ENCODE data around the gene MIGA2. TPM values are rescaled to one million over a fixed set of nuclear protein-coding genes. Genes with fewer than 3 reads are reported as not detected.

The MIGA2 gene
- polyA plus RNA-seq, 4 donors, result 21.3 to 127 (median 61.0) TPM

DNA sequence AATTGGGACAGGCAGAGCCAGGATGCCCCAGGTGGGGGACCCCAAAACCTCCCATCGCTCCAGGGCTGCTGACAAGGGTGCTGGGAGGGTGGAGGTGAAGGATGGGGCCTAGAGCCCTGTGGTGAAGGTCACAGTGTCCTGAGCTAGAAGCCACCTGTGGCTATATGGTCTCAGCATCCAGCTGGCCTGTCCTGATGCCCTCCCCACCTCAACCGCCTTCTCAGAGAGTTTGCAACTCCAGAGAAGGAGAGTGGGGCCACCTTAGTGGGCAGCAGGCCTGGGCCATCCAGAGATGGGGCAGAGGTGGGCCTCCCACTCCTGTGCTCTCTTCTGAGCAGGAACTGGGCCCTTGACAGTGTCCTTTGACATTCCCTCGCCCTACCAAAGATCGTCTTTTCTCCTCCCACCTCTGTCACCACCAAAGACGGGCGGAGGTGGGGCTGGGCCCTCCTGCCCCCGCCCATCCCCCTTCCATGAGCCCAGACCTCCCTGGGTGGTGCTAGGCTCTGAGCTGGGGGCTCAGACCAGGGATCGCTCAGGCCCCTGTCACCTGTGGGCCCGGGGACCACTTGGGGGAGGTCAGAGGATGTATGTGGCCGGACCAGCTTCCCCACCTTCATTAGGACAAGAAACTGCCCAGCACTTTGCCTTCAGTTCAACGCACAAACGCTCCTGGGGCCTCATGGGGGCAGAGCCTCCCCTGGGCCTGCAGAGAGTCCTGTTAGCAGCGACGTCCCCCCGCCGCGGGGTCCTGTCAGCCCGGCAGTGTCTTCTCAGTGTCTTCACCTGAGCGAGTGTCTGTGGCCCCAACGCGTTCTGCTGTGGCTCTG is 34.5 kb downstream of the MIGA2 start:
- DNase-seq, result no peak
- H3K36me3 ChIP-seq (ENCODE audit: control insufficient read depth in 3 of 3, insufficient read depth in 2 of 3, low read depth in 1 of 3, low read length in 3 of 3), result peaks cover 0 to 56% (median 12%) of the 10 kb centered on the region in 3 donors
- H3K4me1 ChIP-seq (ENCODE audit: control insufficient read depth in 3 of 3, insufficient read depth in 2 of 3, low read depth in 1 of 3, low read length in 2 of 3), result peaks cover 11 to 37% (median 19%) of the 10 kb centered on the region in 3 donors
- peak overlapping the region in 1 of 3 donors; percentile 92 for H3K27ac ChIP-seq (ENCODE audit: low read depth in 1 of 3, low read length in 2 of 3)
- no peak for FAIRE-seq
- no peak overlapping the region for H3K4me3 ChIP-seq (ENCODE audit: low read depth in 1 of 3, low read length in 3 of 3)
- no peaks in the 10 kb centered on the region for H3K27me3 ChIP-seq (ENCODE audit: control insufficient read depth in 3 of 3, insufficient read depth in 3 of 3, low read length in 3 of 3)
- H3K9me3 ChIP-seq (ENCODE audit: control insufficient read depth in 2 of 2, insufficient read depth in 1 of 2, low read depth in 1 of 2, low read length in 1 of 2), result peaks cover 0 to 5% of the 10 kb centered on the region in 2 donors
- WGBS, 3 donors, result 78 to 87% (median 85%) methylated on average over 21 of the region's 21 CpGs

DNA sequence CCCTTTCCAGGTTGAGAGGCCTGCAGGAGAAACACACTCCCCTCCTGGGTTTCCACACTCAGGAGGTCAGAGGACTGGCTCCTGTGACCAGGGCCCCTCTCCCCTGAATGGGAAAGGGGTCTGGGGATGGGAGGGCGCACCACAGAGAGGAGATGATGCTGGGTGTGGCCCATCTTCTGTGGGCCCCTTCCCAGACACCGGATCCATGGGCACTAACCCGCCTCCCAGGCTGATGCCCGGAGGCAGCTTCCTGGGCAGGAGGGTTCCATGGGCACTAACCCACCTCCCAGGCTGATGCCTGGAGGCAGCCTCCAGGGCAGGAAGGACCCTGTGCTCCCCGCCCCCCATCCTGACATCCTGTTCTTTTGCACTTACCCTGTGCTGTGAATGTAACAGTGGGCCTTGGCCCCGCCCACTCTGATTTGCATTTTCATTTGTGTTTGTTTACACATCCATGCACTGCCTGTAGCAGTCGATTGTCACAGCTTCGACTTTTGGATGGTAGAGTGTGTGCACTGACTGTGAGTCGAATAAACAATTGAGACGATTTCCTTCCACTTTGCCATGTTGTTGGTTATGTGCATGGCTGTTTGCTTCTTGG is 35.2 kb downstream of the MIGA2 start:
- 57 to 68% (median 64%) methylated on average over 10 of the region's 10 CpGs for WGBS, 3 donors
- peak in 1 of 2 donors; percentile 32 for DNase-seq
- Histone ChIP-seq H3K4me3 (ENCODE audit: low read depth in 1 of 3, low read length in 3 of 3) (no peak overlapping the region), H3K27ac (ENCODE audit: low read depth in 1 of 3, low read length in 2 of 3) (no peak overlapping the region), H3K36me3 (ENCODE audit: control insufficient read depth in 3 of 3, insufficient read depth in 2 of 3, low read depth in 1 of 3, low read length in 3 of 3) (peaks cover 0 to 53% (median 10%) of the 10 kb centered on the region in 3 donors), H3K4me1 (ENCODE audit: control insufficient read depth in 3 of 3, insufficient read depth in 2 of 3, low read depth in 1 of 3, low read length in 2 of 3) (peaks cover 11 to 43% (median 24%) of the 10 kb centered on the region in 3 donors), H3K9me3 (ENCODE audit: control insufficient read depth in 2 of 2, insufficient read depth in 1 of 2, low read depth in 1 of 2, low read length in 1 of 2) (peaks cover 0 to 5% of the 10 kb centered on the region in 2 donors), H3K27me3 (ENCODE audit: control insufficient read depth in 3 of 3, insufficient read depth in 3 of 3, low read length in 3 of 3) (no peaks in the 10 kb centered on the region)
- no peak for FAIRE-seq

DNA sequence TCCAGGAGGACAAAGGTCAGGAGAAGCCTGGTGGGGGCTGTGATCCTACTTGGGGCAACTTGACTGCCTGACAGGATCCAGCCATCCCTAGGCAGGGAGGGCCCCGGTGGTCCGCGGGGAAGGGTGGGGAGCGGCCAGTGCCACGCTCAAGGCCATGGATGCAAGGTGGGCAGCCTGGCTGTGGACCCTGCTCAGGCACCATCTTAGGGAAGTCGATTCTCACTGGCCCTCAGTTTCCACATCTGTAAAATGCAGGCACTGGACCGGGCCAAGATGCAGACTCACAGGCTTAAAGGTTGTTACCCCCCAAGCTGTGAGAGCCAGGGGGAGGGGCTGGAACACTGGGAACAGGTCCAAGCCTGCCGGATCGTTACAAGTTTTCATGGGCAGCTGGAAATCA is 35.7 kb downstream of the MIGA2 start:
- DNase-seq, result no peak
- FAIRE-seq, result no peak
- Histone ChIP-seq H3K27me3 (ENCODE audit: control insufficient read depth in 3 of 3, insufficient read depth in 3 of 3, low read length in 3 of 3) (no peaks in the 10 kb centered on the region), H3K4me1 (ENCODE audit: control insufficient read depth in 3 of 3, insufficient read depth in 2 of 3, low read depth in 1 of 3, low read length in 2 of 3) (peaks cover 11 to 49% (median 25%) of the 10 kb centered on the region in 3 donors), H3K4me3 (ENCODE audit: low read depth in 1 of 3, low read length in 3 of 3) (no peak overlapping the region), H3K9me3 (ENCODE audit: control insufficient read depth in 2 of 2, insufficient read depth in 1 of 2, low read depth in 1 of 2, low read length in 1 of 2) (peaks cover 0 to 5% of the 10 kb centered on the region in 2 donors), H3K27ac (ENCODE audit: low read depth in 1 of 3, low read length in 2 of 3) (no peak overlapping the region), H3K36me3 (ENCODE audit: control insufficient read depth in 3 of 3, insufficient read depth in 2 of 3, low read depth in 1 of 3, low read length in 3 of 3) (peaks cover 0 to 54% (median 10%) of the 10 kb centered on the region in 3 donors)
- 52 to 64% (median 63%) methylated on average over 9 of the region's 9 CpGs for WGBS, 3 donors

DNA sequence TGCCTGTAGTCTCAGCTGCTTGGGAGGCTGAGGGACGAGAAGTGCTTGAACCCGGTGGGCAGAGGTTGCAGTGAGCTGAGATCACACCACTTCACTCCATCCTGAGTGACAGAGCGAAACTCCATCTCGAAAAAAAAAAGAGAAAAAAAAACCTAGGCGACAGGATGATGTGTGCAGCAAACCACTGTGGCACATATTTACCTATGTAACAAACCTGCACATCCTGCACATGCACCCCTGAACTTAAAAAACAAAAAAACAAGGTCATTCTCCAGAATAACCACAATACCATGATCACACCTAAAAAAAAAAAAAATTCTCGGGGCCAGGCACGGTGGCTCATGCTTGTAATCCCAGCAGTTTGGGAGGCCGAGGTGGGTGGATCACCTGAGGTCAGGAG is 37.0 kb downstream of the MIGA2 start:
- Histone ChIP-seq H3K4me1 (ENCODE audit: control insufficient read depth in 3 of 3, insufficient read depth in 2 of 3, low read depth in 1 of 3, low read length in 2 of 3) (peaks cover 11 to 54% (median 24%) of the 10 kb centered on the region in 3 donors), H3K9me3 (ENCODE audit: control insufficient read depth in 2 of 2, insufficient read depth in 1 of 2, low read depth in 1 of 2, low read length in 1 of 2) (peaks cover 0 to 5% of the 10 kb centered on the region in 2 donors), H3K4me3 (ENCODE audit: low read depth in 1 of 3, low read length in 3 of 3) (no peak overlapping the region), H3K27me3 (ENCODE audit: control insufficient read depth in 3 of 3, insufficient read depth in 3 of 3, low read length in 3 of 3) (no peaks in the 10 kb centered on the region), H3K36me3 (ENCODE audit: control insufficient read depth in 3 of 3, insufficient read depth in 2 of 3, low read depth in 1 of 3, low read length in 3 of 3) (peaks cover 0 to 43% (median 0%) of the 10 kb centered on the region in 3 donors), H3K27ac (ENCODE audit: low read depth in 1 of 3, low read length in 2 of 3) (no peak overlapping the region)
- WGBS, 3 donors, result 73 to 85% (median 80%) methylated on average over 8 of the region's 8 CpGs
- FAIRE-seq, result no peak
- peak in 1 of 2 donors; percentile 36 for DNase-seq

DNA sequence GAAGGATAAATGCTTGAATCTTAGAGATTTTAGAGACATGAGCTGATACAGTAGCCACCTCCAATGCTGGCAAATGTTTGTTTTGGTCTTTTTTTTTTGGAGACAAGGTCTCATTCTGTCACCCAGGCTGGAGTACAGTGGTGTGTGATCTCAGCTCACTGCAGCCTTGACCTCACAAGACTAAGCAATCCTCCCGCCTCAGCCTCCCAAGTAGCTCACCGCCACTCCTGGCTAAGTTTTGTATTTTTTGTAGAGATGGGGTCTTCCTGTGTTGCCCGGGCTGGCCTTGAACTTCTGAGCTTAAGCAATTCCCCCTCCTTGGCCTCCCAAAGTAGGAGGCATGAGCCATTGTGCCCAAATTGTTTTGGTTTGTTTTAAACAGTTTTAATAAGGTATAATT is 37.7 kb downstream of the MIGA2 start:
- WGBS, 3 donors, result 86 to 90% (median 88%) methylated on average over 3 of the region's 3 CpGs
- peaks cover 0 to 38% (median 0%) of the 10 kb centered on the region in 3 donors for H3K36me3 ChIP-seq (ENCODE audit: control insufficient read depth in 3 of 3, insufficient read depth in 2 of 3, low read depth in 1 of 3, low read length in 3 of 3)
- peaks cover 0 to 5% of the 10 kb centered on the region in 2 donors for H3K9me3 ChIP-seq (ENCODE audit: control insufficient read depth in 2 of 2, insufficient read depth in 1 of 2, low read depth in 1 of 2, low read length in 1 of 2)
- DNase-seq (no peak), FAIRE-seq (no peak)
- peak overlapping the region in 1 of 3 donors; percentile 48 for H3K27ac ChIP-seq (ENCODE audit: low read depth in 1 of 3, low read length in 2 of 3)
- no peak overlapping the region for H3K4me3 ChIP-seq (ENCODE audit: low read depth in 1 of 3, low read length in 3 of 3)
- peaks cover 9 to 54% (median 20%) of the 10 kb centered on the region in 3 donors for H3K4me1 ChIP-seq (ENCODE audit: control insufficient read depth in 3 of 3, insufficient read depth in 2 of 3, low read depth in 1 of 3, low read length in 2 of 3)
- no peaks in the 10 kb centered on the region for H3K27me3 ChIP-seq (ENCODE audit: control insufficient read depth in 3 of 3, insufficient read depth in 3 of 3, low read length in 3 of 3)

DNA sequence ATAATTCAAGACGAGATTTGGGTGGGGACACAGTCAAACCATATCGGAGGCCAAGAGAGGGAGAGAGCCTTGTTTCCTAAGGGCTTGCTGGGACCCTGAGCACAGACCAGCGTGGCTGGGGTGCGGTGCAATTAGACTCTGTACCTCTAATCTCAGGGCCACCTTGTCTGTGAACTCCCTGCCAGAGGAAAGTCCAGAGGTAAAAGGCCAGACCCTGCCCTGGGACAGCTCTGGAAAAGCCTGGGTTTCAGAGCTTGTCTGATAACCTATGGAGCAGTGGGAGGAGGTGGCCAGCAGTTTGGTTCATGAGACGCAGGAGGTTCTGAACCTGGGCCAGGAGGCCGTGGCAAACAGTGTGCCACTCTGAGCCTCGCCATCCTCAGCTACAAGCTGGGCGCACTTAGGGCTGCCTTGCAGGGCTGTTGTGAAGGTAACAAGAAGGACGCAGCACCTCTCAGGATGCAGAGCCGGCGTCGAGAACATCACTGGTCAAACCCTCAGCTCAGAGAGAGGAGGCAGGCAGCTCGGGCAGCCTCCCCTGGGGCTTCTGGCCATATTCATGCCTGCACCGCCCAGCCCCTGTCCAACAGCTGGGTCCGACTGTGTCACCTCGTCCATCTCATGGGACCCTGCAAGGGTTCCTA is 39.7 kb downstream of the MIGA2 start:
- H3K36me3 ChIP-seq (ENCODE audit: control insufficient read depth in 3 of 3, insufficient read depth in 2 of 3, low read depth in 1 of 3, low read length in 3 of 3), result peaks cover 0 to 18% (median 0%) of the 10 kb centered on the region in 3 donors
- H3K27me3 ChIP-seq (ENCODE audit: control insufficient read depth in 3 of 3, insufficient read depth in 3 of 3, low read length in 3 of 3), result no peaks in the 10 kb centered on the region
- FAIRE-seq, result no peak
- peaks cover 0 to 5% of the 10 kb centered on the region in 2 donors for H3K9me3 ChIP-seq (ENCODE audit: control insufficient read depth in 2 of 2, insufficient read depth in 1 of 2, low read depth in 1 of 2, low read length in 1 of 2)
- H3K27ac ChIP-seq (ENCODE audit: low read depth in 1 of 3, low read length in 2 of 3), result peak overlapping the region; percentile 74 to 92 (median 90)
- peak; percentile 82 to 98 for DNase-seq
- H3K4me3 ChIP-seq (ENCODE audit: low read depth in 1 of 3, low read length in 3 of 3), result no peak overlapping the region
- peaks cover 2 to 38% (median 12%) of the 10 kb centered on the region in 3 donors for H3K4me1 ChIP-seq (ENCODE audit: control insufficient read depth in 3 of 3, insufficient read depth in 2 of 3, low read depth in 1 of 3, low read length in 2 of 3)
- 28 to 69% (median 40%) methylated on average over 16 of the region's 16 CpGs for WGBS, 3 donors

DNA sequence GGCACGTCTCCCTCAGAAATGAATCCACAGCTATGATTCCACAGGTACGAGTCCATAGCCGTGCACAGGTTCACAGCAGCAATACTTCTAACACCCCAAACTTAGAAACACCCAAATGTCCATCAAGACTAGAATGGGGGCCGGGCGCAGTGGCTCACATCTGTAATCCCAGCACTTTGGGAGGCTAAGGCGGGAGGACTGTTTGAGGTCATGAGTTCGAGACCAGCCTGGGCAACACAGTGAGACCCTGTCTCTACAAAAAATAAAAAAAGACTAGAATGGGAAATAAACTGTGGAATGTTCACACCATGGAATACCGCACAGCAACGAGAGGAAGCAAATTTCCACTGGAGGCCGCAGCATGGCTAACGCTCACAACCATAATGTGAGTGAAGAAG is 40.2 kb downstream of the MIGA2 start:
- FAIRE-seq (no peak), DNase-seq (no peak)
- H3K9me3 ChIP-seq (ENCODE audit: control insufficient read depth in 2 of 2, insufficient read depth in 1 of 2, low read depth in 1 of 2, low read length in 1 of 2), result peaks cover 0 to 5% of the 10 kb centered on the region in 2 donors
- peak overlapping the region; percentile 74 to 92 (median 90) for H3K27ac ChIP-seq (ENCODE audit: low read depth in 1 of 3, low read length in 2 of 3)
- no peak overlapping the region for H3K4me3 ChIP-seq (ENCODE audit: low read depth in 1 of 3, low read length in 3 of 3)
- H3K27me3 ChIP-seq (ENCODE audit: control insufficient read depth in 3 of 3, insufficient read depth in 3 of 3, low read length in 3 of 3), result no peaks in the 10 kb centered on the region
- WGBS, 3 donors, result 84 to 90% (median 87%) methylated on average over 11 of the region's 11 CpGs
- peaks cover 0 to 12% (median 0%) of the 10 kb centered on the region in 3 donors for H3K36me3 ChIP-seq (ENCODE audit: control insufficient read depth in 3 of 3, insufficient read depth in 2 of 3, low read depth in 1 of 3, low read length in 3 of 3)
- H3K4me1 ChIP-seq (ENCODE audit: control insufficient read depth in 3 of 3, insufficient read depth in 2 of 3, low read depth in 1 of 3, low read length in 2 of 3), result peaks cover 2 to 39% (median 12%) of the 10 kb centered on the region in 3 donors

DNA sequence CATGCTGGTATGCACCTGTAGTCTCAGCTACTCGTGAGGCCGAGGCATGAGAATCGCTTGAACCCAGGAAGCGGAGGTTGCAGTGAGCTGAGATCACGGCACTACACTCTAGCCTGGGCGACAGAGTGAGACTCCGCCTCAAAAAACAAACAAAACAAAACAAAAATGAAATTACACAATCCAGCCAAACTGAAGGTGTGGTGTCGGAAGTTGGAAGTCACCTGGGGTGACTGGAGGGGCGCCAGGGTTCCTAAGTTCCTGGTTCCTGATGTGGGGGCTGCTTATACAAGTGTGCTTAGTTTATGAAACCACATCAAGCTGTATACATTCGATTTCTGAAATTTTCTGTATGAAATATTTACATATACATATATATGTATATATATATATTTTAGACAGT is 40.8 kb downstream of the MIGA2 start:
- FAIRE-seq (no peak), DNase-seq (peak in 1 of 2 donors; percentile 68)

More for the DNA sequence above, 40.8 kb downstream of the MIGA2 start:
- Histone ChIP-seq H3K4me3 (ENCODE audit: low read depth in 1 of 3, low read length in 3 of 3) (no peak overlapping the region), H3K27me3 (ENCODE audit: control insufficient read depth in 3 of 3, insufficient read depth in 3 of 3, low read length in 3 of 3) (no peaks in the 10 kb centered on the region), H3K9me3 (ENCODE audit: control insufficient read depth in 2 of 2, insufficient read depth in 1 of 2, low read depth in 1 of 2, low read length in 1 of 2) (peaks cover 0 to 5% of the 10 kb centered on the region in 2 donors), H3K4me1 (ENCODE audit: control insufficient read depth in 3 of 3, insufficient read depth in 2 of 3, low read depth in 1 of 3, low read length in 2 of 3) (peaks cover 5 to 45% (median 17%) of the 10 kb centered on the region in 3 donors), H3K36me3 (ENCODE audit: control insufficient read depth in 3 of 3, insufficient read depth in 2 of 3, low read depth in 1 of 3, low read length in 3 of 3) (peaks cover 0 to 8% (median 0%) of the 10 kb centered on the region in 3 donors), H3K27ac (ENCODE audit: low read depth in 1 of 3, low read length in 2 of 3) (peak overlapping the region; percentile 74 to 92 (median 90))
- 18 to 65% (median 33%) methylated on average over 10 of the region's 10 CpGs for WGBS, 3 donors

All from small intestine (tissue), 7 donors.